ENCODE measurements around the gene NEUROD6. TPM values are rescaled to one million over a fixed set of nuclear protein-coding genes. Genes with fewer than 3 reads are reported as not detected.

Gene NEUROD6
- total RNA-seq, 1 donor from 2014 or later: not detected

GRCh38 chr7:31290601-31291000, 49.9 kb downstream of the NEUROD6 start:
- Mint-ChIP-seq H3K27ac (no peak overlapping the region), H3K4me1 (ENCODE audit: low read depth) (no peaks in the 10 kb centered on the region), H3K4me3 (ENCODE audit: low read depth) (no peak overlapping the region), H3K27me3 (peaks cover 3% of the 10 kb centered on the region), H3K36me3 (ENCODE audit: insufficient read depth) (no peaks in the 10 kb centered on the region), H3K9me3 (ENCODE audit: low read depth) (no peaks in the 10 kb centered on the region)
- no peak for DNase-seq (ENCODE audit: low spot score, unreplicated experiment)
- TF ChIP-seq CTCF (IDR thresholded peaks at IDR 0.05; ENCODE audit: unreplicated experiment): no peak

Other genes with a start within 250 kb of the NEUROD6 start
- 3.1 and 3.9 TPM in 2 replicates for gene ITPRID1, start 173.4 kb upstream of the NEUROD6 start, total RNA-seq

Data from progenitor cell of endocrine pancreas (in vitro differentiated cells).